ENCODE data around the gene MRPS15.

MRPS15 gene

GRCh38 chr1:36447450-36447849 lies 16.7 kb downstream of the MRPS15 start:
- no peaks in the 10 kb centered on the region for H3K36me3 ChIP-seq (ENCODE audit: insufficient read depth, low read length)
- H2AFZ ChIP-seq (ENCODE audit: low read depth, low read length) = no peak overlapping the region
- H4K20me1 ChIP-seq (ENCODE audit: insufficient read depth, low read length) = no peaks in the 10 kb centered on the region
- H3K4me1 ChIP-seq (ENCODE audit: insufficient read depth, low read length) = peaks cover 25% of the 10 kb centered on the region
- no peak overlapping the region for H3K27ac ChIP-seq (ENCODE audit: low read length)
- no peaks in the 10 kb centered on the region for H3K27me3 ChIP-seq (ENCODE audit: insufficient read depth, low read length, poor library complexity)
- ATAC-seq (ENCODE audit: insufficient read depth, low read depth) = no peak
- H3K9ac ChIP-seq (ENCODE audit: low read depth, low read length) = no peak overlapping the region
- no peak overlapping the region for H3K4me3 ChIP-seq (ENCODE audit: low read depth in 1 of 2, low read length in 2 of 2)
- DNase-seq = no peak
- no peaks in the 10 kb centered on the region for H3K9me3 ChIP-seq (ENCODE audit: insufficient read depth, low read length, severe bottlenecking)
- TF ChIP-seq CTCF (IDR thresholded peaks at IDR 0.05; ENCODE audit: borderline replicate concordance, extremely low read depth, low read length, poor library complexity, severe bottlenecking) = no peak
- no peak for TF ChIP-seq EZH2 (IDR thresholded peaks at IDR 0.05; ENCODE audit: borderline replicate concordance, low read depth, low read length, severe bottlenecking)
- no peak overlapping the region for H3K4me2 ChIP-seq (ENCODE audit: insufficient read depth, low read length)
- peaks cover 4% of the 10 kb centered on the region for H3K79me2 ChIP-seq (ENCODE audit: insufficient read depth, low read length)

- Histone ChIP-seq H3K36me3 (ENCODE audit: insufficient read depth, low read length) (no peaks in the 10 kb centered on the region), H2AFZ (ENCODE audit: low read depth, low read length) (no peak overlapping the region), H4K20me1 (ENCODE audit: insufficient read depth, low read length) (no peaks in the 10 kb centered on the region), H3K4me1 (ENCODE audit: insufficient read depth, low read length) (peaks cover 25% of the 10 kb centered on the region), H3K9ac (ENCODE audit: low read depth, low read length) (no peak overlapping the region), H3K4me3 (ENCODE audit: low read depth in 1 of 2, low read length in 2 of 2) (no peak overlapping the region), H3K27me3 (ENCODE audit: insufficient read depth, low read length, poor library complexity) (no peaks in the 10 kb centered on the region), H3K9me3 (ENCODE audit: insufficient read depth, low read length, severe bottlenecking) (no peaks in the 10 kb centered on the region), H3K79me2 (ENCODE audit: insufficient read depth, low read length) (peaks cover 4% of the 10 kb centered on the region), H3K4me2 (ENCODE audit: insufficient read depth, low read length) (no peak overlapping the region), H3K27ac (ENCODE audit: low read length) (no peak overlapping the region)
- ATAC-seq (ENCODE audit: insufficient read depth, low read depth) (no peak), DNase-seq (no peak)
- TF ChIP-seq CTCF (IDR thresholded peaks at IDR 0.05; ENCODE audit: borderline replicate concordance, extremely low read depth, low read length, poor library complexity, severe bottlenecking) (no peak), EZH2 (IDR thresholded peaks at IDR 0.05; ENCODE audit: borderline replicate concordance, low read depth, low read length, severe bottlenecking) (no peak)
These were observed 17.4 kb downstream of the MRPS15 start for GRCh38 chr1:36446746-36447145.

DNA sequence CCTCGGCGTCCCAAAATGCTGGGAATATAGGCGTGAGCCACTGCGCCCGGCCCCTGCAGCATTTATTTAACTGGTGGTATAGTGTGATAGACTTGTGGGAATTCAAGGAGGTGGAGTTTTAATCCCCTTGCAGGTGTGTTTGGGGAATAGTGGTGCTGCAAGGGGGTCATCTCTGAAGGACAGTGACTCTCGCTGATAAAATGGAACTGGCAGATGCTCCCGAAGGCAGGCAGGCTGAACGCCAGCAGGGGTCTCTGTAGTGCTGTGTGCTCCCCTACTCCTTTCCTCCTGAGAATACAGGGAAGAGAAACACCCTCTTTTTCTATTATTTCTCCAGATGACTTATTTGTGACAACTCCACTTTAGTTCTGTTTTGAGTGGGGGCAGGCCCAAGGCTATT lies 17.9 kb downstream of the MRPS15 start:
- H3K27me3 ChIP-seq (ENCODE audit: insufficient read depth, low read length, poor library complexity) = no peaks in the 10 kb centered on the region
- no peak overlapping the region for H2AFZ ChIP-seq (ENCODE audit: low read depth, low read length)
- no peak for DNase-seq
- ATAC-seq (ENCODE audit: insufficient read depth, low read depth) = no peak
- H3K27ac ChIP-seq (ENCODE audit: low read length) = no peak overlapping the region
- no peak overlapping the region for H3K4me2 ChIP-seq (ENCODE audit: insufficient read depth, low read length)
- peaks cover 4% of the 10 kb centered on the region for H3K79me2 ChIP-seq (ENCODE audit: insufficient read depth, low read length)
- H3K4me1 ChIP-seq (ENCODE audit: insufficient read depth, low read length) = peaks cover 22% of the 10 kb centered on the region
- no peak overlapping the region for H3K4me3 ChIP-seq (ENCODE audit: low read depth in 1 of 2, low read length in 2 of 2)
- no peaks in the 10 kb centered on the region for H3K36me3 ChIP-seq (ENCODE audit: insufficient read depth, low read length)
- H3K9me3 ChIP-seq (ENCODE audit: insufficient read depth, low read length, severe bottlenecking) = no peaks in the 10 kb centered on the region
- TF ChIP-seq CTCF (IDR thresholded peaks at IDR 0.05; ENCODE audit: borderline replicate concordance, extremely low read depth, low read length, poor library complexity, severe bottlenecking) = peak; percentile 49
- TF ChIP-seq EZH2 (IDR thresholded peaks at IDR 0.05; ENCODE audit: borderline replicate concordance, low read depth, low read length, severe bottlenecking) = no peak
- H4K20me1 ChIP-seq (ENCODE audit: insufficient read depth, low read length) = no peaks in the 10 kb centered on the region
- no peak overlapping the region for H3K9ac ChIP-seq (ENCODE audit: low read depth, low read length)

DNA sequence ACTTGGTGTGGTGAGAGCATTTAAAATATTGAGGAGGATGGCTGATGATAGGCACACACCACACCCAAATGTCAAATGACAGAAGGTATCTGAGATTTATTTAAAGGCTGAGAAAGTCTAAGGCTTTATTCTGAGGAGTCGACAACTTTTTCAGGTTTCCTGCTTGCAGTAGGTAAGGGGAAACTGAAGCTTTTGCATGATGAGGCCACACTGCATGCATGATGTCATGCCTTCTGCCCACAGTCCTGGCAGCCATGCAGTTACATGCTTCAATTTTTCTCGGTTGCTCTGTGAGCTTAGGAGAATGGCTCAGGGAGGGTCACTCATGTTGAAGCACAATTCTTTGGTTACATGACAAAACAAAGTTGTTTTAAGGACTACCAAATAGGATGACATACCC lies 20.9 kb downstream of the MRPS15 start:
- H3K79me2 ChIP-seq (ENCODE audit: insufficient read depth, low read length) = no peaks in the 10 kb centered on the region
- no peak overlapping the region for H3K27ac ChIP-seq (ENCODE audit: low read length)
- H3K36me3 ChIP-seq (ENCODE audit: insufficient read depth, low read length) = no peaks in the 10 kb centered on the region
- no peak overlapping the region for H3K4me2 ChIP-seq (ENCODE audit: insufficient read depth, low read length)
- H3K9me3 ChIP-seq (ENCODE audit: insufficient read depth, low read length, severe bottlenecking) = no peaks in the 10 kb centered on the region
- ATAC-seq (ENCODE audit: insufficient read depth, low read depth) (no peak), DNase-seq (no peak)
- no peak overlapping the region for H2AFZ ChIP-seq (ENCODE audit: low read depth, low read length)
- no peaks in the 10 kb centered on the region for H3K4me1 ChIP-seq (ENCODE audit: insufficient read depth, low read length)
- no peak overlapping the region for H3K4me3 ChIP-seq (ENCODE audit: low read depth in 1 of 2, low read length in 2 of 2)
- TF ChIP-seq CTCF (IDR thresholded peaks at IDR 0.05; ENCODE audit: borderline replicate concordance, extremely low read depth, low read length, poor library complexity, severe bottlenecking) = no peak
- no peak for TF ChIP-seq EZH2 (IDR thresholded peaks at IDR 0.05; ENCODE audit: borderline replicate concordance, low read depth, low read length, severe bottlenecking)
- no peaks in the 10 kb centered on the region for H3K27me3 ChIP-seq (ENCODE audit: insufficient read depth, low read length, poor library complexity)
- no peaks in the 10 kb centered on the region for H4K20me1 ChIP-seq (ENCODE audit: insufficient read depth, low read length)
- no peak overlapping the region for H3K9ac ChIP-seq (ENCODE audit: low read depth, low read length)

All from DND-41 (cell line).